Sigmoid colon (tissue), 4 donors: Measurements from ENCODE around the gene KLHL35.

Experiments
- EP300 ChIP-seq, 4 donors: sonication (generic); formaldehyde crosslinking; IDR thresholded peaks; one replicate each; pipeline ENCODE4 v1.6.1; 2017; ENCODE audit warnings: antibody characterized with exemption in 4 of 4
- POLR2A ChIP-seq, 2 donors: fragments of 450-650 bp; IDR thresholded peaks; one replicate each; pipeline ENCODE4 v1.6.1; 2016; ENCODE audit warnings: antibody characterized with exemption in 2 of 2, mild to moderate bottlenecking in 2 of 2, moderate library complexity in 2 of 2
- POLR2AphosphoS5 ChIP-seq, 4 donors: sonication (generic); formaldehyde crosslinking; IDR thresholded peaks; one replicate each; pipeline ENCODE4 v1.6.1; 2017; ENCODE audit warnings: antibody characterized with exemption in 4 of 4
- TF ChIP-seq, protein P1 (sequence below), 4 experiments: fragments of 450-650 bp in 3 of 4; fragments of 200-600 bp in 1 of 4; IDR thresholded peaks; one replicate each; pipeline ENCODE4 v1.5.1; 2016 to 2019; ENCODE audit warnings: antibody characterized with exemption in 4 of 4, mild to moderate bottlenecking in 3 of 4, moderate library complexity in 2 of 4

DNA sequence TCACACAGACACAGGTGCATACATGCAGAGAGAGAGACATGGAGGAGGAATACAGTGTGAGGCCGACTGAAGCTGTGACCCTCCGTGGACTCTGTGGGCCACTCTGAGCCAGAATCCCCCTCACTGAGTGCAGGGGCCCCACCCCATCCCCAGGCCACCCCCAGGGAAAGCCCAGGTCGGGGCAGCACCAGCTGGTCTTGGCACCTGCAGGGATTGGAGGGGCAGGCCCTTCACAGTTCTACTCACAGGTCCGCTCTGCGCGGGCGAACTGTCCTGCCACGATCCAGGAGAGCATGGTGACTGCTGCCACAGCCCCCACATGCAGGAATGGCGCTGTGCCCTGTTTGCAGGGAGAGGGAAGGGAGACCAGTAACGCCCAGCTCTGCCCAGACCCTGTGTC lies 16.3 kb upstream of the KLHL35 start:
- TF ChIP-seq, protein P1, sequence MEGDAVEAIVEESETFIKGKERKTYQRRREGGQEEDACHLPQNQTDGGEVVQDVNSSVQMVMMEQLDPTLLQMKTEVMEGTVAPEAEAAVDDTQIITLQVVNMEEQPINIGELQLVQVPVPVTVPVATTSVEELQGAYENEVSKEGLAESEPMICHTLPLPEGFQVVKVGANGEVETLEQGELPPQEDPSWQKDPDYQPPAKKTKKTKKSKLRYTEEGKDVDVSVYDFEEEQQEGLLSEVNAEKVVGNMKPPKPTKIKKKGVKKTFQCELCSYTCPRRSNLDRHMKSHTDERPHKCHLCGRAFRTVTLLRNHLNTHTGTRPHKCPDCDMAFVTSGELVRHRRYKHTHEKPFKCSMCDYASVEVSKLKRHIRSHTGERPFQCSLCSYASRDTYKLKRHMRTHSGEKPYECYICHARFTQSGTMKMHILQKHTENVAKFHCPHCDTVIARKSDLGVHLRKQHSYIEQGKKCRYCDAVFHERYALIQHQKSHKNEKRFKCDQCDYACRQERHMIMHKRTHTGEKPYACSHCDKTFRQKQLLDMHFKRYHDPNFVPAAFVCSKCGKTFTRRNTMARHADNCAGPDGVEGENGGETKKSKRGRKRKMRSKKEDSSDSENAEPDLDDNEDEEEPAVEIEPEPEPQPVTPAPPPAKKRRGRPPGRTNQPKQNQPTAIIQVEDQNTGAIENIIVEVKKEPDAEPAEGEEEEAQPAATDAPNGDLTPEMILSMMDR (IDR thresholded peaks at IDR 0.05), result no peak
- TF ChIP-seq EP300 (IDR thresholded peaks at IDR 0.05), result no peak
- no peak for TF ChIP-seq POLR2AphosphoS5 (IDR thresholded peaks at IDR 0.05)
- TF ChIP-seq POLR2A (IDR thresholded peaks at IDR 0.05), result no peak
